HG02623 (cell line): ENCODE results near the gene KIF5C.

Experiments
- ATAC-seq: cut with Tn5 transposase; IDR thresholded peaks from one replicate; pipeline ENCODE4 v1.9.1; 2021; ENCODE audit warnings: moderate library complexity; ENCODE audit not compliant: unreplicated experiment

Gene KIF5C

DNA sequence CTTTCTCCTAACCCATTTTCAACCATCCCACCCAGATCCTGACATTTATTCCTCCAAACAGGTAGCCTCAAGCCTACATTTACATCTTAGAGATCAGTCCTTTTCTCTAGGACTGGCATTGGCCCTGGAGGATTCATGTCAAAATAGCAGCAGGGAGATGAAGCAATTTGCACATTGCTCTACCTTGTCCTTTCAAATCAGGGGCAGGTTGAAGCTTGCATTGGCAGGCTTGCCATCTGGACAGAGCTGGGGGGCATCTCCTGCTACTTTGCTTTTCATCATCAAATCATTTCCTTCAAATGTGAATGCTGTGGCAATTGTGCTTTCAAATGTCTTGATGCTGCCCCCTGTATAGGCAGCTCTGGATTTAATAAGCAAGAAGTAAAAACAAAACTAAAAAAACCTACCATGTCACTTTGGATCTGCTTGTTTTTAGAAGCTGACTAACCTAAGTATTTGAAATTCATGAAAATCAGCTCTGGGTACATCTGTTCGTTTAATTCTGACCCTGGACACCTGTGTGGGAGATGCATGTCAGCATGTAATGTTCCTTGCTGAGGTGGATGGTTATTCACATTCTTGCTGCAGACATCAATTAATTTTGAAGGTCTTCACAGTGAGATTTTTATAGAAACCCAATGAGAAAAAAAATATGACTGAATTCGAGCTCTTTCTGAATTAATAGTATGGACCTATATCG is 47.9 kb downstream of the KIF5C start:
- ATAC-seq, result no peak

DNA sequence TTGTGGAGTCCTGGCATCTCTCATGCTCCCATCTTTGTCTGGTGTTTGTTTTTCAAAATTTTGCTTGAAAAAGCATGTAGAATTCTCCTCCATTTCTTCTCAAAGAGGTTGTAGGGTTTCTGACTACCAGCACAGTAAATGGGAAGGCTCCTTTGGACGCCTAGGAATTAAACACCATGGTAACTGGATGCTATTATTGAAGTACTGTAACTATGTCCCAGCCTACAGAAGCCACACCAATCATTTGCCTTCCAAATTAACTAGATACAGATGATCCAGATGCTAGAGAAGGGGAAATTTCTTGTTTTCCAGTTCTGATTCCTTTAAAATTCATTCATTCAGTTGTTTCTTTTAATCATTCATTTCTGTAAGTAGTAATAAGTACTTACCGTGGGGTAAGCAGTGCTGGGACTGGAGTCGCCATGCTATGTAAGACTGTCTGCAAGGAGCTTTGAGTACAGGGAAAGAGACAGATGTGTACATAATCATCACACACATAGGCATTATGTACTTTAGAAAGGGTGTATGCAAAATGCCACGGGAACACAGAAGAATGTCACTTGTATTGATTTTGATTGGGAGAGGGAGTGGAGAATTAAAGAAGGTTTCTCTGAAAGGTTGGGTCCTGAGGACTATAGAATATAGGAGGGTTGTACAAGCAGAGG is 49.6 kb downstream of the KIF5C start:
- ATAC-seq, result no peak

DNA sequence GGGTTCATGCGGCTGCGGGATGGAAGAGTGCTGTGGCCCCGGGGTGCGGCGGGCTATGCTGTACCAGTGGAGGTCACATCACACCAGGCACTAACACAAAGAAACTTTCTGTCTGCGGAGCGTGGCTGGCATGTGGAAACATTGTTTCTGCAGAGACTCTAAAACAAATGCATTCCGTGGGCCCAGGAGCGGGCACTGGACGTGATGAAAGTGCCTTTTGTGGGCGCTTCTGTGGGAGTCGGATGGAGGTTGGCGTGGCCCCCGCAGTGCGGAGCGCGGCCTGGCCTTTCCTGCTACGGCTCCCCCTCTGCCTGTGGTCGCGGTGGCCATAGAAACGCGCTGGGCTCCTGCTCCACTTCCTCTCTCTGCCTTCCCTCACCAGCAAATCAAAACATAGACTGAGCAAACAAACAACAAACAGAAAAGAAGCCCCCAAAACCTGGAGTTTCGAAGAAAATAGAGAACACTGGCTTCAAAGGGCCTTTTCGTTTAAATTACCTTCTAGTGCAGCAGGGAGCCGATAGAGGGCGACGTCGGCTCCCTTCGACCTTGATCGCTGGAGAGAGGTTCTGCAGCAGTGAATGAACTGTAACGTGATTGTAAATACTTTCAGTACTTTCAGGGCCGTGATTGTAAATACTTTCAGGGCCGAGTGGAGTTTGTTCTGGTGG is 51.4 kb downstream of the KIF5C start:
- peak; percentile 86 for ATAC-seq

DNA sequence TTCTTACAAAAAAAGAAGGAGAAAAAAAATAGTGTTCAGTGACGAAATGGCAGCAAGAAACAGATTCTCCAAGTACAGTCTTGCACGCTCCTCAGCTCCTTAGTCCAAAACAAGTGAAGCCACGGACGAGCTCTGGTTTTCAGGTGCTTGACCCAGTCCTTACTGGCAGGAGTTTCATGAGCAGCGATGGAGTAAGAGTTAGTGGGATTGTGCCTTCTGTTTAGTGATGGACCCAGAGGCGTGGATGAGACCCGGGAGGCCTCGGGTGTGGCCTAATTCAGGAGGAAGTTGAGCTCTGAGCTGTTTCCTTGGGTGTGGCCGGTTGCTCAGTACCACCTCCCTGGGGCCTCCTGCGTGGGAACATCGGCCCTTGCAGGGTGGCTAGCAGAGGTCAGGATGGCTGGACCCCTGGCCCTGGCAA is 52.0 kb downstream of the KIF5C start:
- ATAC-seq, result peak; percentile 47

DNA sequence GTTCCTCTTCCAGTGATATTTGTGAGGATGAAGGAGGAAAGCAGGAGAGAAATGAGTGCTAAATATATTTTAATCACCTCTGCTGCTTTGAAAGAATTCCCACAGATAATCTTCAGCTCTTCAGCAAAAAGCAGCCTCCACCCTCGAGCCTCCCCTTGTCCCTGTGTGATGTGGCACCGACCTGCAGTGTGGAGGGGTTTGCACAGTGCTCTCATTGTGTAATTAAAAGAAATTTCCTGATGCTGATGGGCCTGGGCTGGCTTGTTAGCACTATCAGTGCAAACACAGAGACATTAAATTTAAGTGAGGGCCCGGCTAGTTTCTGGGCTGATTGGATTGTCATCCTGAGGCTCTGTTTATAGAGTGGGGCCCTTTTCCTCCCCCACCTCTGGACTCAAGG is 53.4 kb downstream of the KIF5C start:
- no peak for ATAC-seq

DNA sequence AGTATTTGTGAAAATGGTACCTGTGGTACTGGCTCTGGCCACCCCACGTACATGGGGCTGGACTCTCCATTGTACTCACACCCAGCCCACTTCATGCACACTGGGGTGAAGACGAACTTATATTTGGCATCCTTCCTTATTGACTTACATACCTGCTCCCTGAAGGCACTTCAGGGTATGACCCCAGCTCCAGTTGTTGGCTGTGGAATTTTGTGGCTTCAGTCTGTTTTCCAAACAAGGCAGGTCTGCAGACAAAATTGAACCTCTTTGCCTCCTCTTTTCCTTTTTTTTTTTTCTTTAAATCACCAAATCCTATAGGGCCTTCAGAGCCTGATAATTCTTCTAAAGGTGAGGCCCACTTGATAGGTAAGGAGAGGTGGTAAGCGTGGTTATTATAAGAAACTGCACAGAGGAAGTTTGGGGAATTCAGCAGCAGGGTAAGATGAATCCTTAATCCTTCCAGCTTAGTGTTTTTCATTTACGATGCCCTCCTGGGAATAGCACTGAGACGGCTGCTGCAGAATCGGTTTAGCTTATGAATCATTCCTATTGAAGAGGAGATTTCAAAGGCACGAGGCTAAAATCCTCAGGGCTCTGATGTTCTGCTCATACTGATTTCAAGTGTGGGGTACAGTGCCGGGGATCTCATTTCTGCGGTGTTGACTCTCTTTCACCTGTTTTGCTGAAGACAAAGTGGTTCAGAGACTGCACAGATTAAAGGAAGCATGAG is 55.2 kb downstream of the KIF5C start:
- ATAC-seq, result no peak

DNA sequence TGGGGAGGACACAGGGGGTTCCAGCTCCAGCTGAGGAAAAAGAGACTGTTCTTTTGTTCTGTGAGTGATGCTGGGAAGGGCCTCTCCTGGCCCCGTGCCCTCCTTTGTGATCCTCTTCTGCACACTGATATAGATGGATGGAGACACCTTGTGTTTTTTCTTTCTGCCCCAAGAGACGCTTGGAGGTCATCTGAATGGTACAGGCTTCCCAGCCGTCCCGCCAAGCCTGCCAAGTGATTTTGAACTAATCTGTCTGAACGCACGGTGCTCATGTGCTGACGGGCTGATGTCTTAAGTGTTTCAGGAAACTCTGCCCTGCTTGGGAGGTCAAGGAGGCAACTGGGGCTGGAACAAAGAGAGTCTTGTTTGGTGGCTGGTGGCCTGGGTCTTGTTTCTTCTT is 57.5 kb downstream of the KIF5C start:
- no peak for ATAC-seq

DNA sequence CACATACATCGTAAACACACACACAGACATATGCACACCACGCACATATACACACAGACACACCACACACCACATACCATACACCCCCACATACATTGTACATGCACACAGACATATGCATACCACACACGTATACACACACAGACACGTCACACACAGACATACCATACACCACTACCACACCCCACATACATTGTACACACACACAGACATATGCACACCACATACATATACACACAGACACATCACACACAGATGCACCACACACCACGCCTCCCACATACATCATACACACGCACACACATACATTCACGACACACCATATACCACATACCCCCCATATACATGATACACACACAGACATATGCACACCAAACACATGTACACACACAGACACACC is 58.4 kb downstream of the KIF5C start:
- ATAC-seq, result no peak

DNA sequence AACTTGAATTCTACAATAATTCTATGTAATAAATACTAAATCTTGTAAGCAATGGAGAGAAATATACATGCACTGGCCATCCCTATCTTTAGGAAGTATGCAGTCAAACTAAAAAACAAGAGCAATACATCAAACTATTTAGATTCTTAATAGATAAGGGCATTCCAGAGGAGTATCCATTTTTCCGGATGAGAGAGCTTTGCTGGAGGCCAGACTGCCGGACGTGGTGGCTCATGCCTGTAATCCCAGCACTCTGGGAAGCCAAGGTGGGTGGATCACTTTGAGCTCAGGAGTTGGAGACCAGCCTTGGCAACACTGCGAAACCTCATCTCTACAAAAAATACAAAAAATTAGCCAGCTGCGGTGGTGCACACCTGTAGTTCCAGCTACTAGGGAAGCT is 60.8 kb downstream of the KIF5C start:
- ATAC-seq, result no peak

DNA sequence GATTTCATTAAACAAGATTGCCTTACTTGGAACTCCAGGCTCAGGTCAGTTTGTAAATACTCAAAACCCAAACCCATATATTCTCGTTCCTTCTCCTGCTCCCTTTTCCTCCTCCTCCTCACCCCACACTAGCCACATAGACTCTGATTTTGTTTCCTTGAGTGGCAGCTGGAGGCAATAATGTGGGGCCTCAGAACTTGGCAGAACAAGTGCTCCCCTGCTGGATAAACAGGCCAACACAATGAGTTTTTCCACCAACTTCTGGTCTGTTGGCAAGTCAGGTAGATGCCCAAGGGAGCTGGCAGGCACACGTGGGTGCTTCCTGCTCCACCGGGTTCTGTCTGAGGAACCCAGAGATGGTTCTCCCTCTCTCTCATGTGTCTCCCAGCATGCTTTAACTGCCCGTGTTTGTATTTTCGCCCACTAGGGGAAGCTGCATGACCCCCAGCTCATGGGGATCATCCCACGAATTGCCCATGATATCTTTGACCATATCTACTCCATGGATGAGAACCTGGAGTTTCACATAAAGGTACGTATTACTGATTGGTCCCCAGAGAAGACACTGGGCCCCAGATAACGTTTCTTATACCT is 61.9 kb downstream of the KIF5C start:
- ATAC-seq, result no peak

DNA sequence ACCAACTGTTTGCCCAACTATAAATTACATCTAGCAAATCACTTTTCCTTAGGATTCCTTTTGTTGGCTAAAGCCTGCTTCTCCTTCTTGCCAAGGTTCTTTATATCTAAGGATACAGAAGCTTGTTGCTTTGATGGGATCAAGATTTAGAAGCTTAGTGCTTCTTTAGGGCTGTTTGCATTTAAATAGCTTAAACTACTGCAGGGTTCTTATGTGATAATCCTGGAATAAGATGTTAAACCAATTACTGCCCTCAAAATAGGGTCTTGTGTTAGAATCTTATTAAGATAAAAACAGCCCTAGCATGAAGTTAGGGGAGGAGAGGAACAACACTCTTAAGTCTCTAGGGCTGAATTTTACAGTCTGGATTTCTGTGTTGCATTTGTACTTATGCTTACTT is 64.2 kb downstream of the KIF5C start:
- no peak for ATAC-seq

DNA sequence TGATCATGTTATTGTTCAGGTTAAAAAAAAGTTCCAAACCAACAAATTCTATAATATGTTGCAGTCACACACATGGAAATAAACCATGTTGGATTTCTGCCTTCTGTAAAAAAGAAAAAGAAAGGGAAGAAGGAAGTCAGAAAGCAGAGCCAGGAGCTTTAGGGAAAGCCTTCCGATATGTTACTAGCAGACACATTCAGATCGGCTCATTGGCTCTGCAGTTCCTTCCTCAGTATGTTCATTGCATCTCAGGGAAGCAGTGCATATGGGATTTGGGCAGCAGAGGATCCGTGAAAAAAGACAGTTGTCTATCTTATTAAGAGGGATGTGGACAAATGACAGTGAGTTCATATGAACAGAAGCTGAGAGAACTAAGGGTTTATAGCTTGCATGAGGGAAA is 68.1 kb downstream of the KIF5C start:
- ATAC-seq, result no peak

DNA sequence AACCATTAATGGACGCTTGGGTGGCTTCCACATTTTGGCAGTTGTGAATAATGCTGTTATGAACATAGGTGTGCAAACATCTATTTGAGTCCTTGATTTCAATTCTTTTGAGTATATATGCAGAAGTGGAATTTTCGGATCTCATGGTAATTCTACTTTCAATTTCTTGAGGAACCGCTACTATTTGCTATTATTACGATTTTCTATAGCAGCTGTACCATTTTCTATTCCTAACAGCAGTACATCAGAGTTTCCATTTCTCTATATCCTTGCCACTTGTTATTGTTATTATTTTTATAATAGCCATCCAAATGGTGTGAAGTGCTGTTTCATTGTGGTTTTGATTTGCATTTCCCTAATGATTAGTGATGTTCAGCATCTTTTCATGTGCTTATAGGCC is 69.5 kb downstream of the KIF5C start:
- no peak for ATAC-seq

DNA sequence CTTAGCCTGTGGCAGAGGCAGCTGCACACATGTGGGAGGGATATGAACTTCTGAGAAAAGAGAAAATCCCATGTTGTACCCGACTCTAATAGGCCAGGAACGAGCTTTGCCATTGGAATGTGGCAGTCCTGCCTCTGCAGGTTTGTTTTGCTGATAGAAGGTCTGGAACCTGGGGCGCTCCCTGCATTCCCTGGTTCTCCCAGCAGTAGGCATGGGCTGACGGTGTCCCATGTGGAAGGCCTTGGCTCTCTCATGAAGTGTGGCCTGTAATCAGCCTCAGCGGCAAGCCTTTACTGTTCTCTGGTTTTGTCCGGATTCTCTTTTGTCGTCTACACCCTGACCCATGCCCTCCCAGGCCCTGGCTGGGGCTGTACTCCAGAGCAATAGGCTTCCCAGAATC is 72.3 kb downstream of the KIF5C start:
- ATAC-seq, result no peak

DNA sequence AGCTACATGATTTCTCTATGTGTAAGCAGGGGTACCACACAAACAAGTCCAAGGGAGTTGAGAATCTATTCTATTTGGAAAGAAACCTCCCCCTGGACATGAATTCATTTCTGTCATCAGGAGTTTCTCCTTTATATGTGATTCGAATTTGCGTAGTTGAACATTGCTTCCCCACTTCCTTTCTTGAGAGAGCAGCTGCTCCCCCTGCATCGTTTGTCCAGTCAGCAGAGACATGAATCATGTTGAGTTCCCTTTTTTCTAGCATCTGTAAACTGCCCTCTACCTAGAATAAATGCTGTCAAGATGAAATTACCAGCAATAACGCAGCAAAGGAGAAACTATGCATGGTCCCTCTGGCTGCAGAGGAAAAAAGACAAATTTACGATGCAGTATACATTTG is 73.8 kb downstream of the KIF5C start:
- no peak for ATAC-seq

DNA sequence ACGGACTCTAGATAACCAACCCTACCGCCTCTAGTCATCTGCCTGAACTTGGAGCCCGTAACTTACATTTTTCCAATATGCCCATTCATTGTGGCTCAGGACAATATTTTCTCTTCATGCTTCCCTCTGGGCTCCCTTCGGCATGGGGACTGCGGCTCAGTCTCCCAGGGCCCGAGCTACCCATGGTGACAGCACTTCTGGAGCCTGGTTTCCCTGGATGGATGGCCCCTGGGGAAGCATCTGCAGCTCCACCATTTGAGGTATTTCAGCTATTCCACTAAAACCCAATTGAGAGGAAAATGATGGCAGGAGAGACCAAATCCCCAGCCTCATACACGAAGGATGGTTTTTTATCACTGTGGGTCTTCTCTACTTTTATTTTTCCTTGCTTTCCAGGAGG is 74.3 kb downstream of the KIF5C start:
- no peak for ATAC-seq

DNA sequence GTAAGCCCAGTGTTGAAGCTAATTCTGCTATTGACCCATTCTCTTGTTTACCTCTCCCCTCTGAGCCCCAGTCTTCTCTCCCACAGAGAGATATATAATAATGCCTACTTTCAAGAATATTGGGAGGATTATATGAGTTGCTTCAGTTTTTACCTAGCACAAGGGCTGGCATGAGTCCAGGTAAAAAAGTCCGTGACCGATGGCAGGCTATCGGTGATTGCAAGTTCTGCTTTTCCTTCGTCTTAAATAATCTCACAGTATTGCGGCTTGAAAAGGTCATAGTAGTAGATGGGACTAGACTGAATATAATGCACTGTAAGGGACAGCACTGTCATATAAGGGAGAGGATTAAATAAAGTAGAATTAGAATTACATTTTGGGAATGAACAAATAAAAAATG is 77.6 kb downstream of the KIF5C start:
- ATAC-seq, result no peak

DNA sequence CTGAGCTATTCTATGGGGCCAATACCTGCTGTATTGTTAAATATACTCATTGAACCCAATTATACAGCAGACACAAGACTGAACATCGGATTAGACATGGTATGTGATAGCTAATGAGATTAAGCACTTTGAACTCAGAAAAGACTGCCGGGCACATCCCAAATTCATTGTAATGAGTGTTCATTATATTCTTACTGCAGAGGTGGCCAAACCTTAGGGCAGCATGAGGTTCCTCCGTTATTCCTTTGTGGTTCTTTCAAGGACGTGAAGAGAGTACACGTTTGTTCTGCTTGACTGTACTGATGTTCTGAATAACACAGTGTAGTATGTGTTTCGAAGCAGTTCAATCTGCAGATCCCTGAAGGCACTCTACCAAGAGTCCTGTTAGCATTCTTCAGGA is 78.4 kb downstream of the KIF5C start:
- no peak for ATAC-seq

DNA sequence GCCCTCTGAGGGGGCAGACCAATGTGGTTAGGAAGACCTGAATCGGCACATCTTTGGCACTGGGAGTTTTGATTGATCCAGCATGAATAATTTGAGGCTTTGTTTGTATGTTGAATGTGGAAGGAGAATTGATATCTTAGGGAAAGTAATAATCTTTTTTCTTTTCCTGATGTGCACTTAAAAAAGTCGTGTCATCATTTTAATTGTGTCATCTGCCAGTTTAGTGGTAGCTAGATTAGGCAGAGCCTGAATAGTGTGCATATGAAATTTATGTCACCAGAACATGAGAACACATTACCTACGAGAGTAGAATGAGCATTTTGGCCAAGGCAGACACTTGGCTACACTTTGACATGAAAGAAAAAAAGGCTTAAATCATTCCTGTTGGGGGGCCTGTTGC is 79.5 kb downstream of the KIF5C start:
- ATAC-seq, result no peak

DNA sequence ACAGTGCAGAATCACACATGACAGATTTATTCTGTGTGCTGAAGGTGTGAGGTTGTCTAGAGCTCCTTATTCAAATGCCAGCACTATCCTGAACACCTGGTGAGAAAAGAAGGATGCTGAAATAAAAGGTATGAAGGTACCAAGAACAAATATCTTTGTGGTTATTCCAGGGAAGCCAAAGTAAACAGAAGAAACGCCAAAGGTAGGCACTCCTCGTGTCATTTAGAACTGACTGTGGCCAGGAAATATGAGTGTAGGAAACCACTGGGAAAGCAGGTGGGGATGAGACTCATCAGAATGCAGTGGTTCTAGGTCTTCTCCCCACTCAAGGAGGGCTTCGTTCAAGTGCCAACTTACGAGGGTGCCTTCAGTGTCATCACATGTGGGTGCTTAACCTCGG is 80.8 kb downstream of the KIF5C start:
- no peak for ATAC-seq

DNA sequence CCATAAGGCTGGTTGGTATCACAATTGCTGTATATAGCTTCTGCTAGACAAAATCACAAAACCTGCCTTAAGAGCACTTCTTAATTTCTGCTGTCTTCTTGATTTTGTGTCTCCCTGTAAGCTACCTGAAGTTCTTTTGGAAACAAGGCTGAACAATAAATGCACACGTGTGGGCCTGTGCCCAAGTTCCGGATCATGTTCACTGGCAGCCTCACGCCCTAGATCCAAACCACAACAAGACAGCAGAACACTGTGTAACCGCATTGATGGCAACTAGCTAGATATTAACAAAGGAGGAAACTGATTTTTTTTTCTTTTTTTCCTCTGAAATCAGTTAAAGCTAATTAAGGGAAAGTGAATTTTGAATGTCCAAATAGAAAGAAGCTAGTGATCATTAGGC is 82.0 kb downstream of the KIF5C start:
- no peak for ATAC-seq
